HepG2 (cell line): ENCODE results near the gene CHCHD6. TPM values are rescaled to one million over a fixed set of nuclear protein-coding genes. Genes with fewer than 3 reads are reported as not detected.

ENCODE experiments used
- ATAC-seq: fragments of 200-7000 bp; cut with Tn5 transposase; 3 replicates; pipeline ENCODE4 v1.9.1; 2020; ENCODE audit warnings: mild to moderate bottlenecking, moderate library complexity
- BruUV-seq: library from RNA; stranded (reverse); fragments of 400-500 nt; replicated peaks from 2 replicates; lab custom pipeline; 2021; lab: Mats Ljungman, UMichigan
- CTCF ChIA-PET: fragments of 300-600 bp; formaldehyde crosslinking; extraction: SDS; loops from one replicate; lab custom pipeline; 2021; ENCODE audit warnings: low total read pairs, inconsistent platforms, low intra/inter-chr PET ratio; lab: Yijun Ruan, JAX
- POLR2A ChIA-PET: fragments of 350-600 bp; sonication (Branson Sonifier 250); formaldehyde crosslinking; loops from one replicate; lab custom pipeline; 2020; ENCODE audit warnings: antibody characterized with exemption, inconsistent platforms; lab: Yijun Ruan, JAX
- DNase-seq: peaks from one replicate; pipeline ENCODE4 v3.0.0-alpha.2; 2015; ENCODE audit warnings: low spot score
- FAIRE-seq: peaks from 3 replicates; lab custom pipeline; 2011; peaks lifted over from hg19 to GRCh38; lab: Jason Lieb, UNC
- H2AFZ ChIP-seq: one replicate; pipeline ENCODE4 v1.6.1; 2011; ENCODE audit warnings: low read length, inconsistent platforms
- H3K27ac ChIP-seq: fragments of 300-600 bp; 3 replicates; pipeline ENCODE4 v1.8.0; 2011; ENCODE audit warnings: mixed run types, mild to moderate bottlenecking, mixed read lengths, low read length, inconsistent platforms; ENCODE audit not compliant: insufficient read depth; ENCODE audit errors: extremely low read length
- H3K27me3 ChIP-seq, 2 experiments: fragments of 200-600 bp in 1 of 2; 2 replicates in 1 of 2; 3 replicates in 1 of 2; pipeline versions ENCODE4 v1.6.0 to v1.8.0; 2011; ENCODE audit warnings: low read length in 2 of 2, mild to moderate bottlenecking in 2 of 2, moderate library complexity in 2 of 2, inconsistent platforms in 1 of 2; ENCODE audit not compliant: insufficient read depth in 2 of 2, control insufficient read depth in 1 of 2
- H3K36me3 ChIP-seq, 2 experiments: fragments of 200-600 bp in 1 of 2; replicated peaks in 1 of 2; 2 replicates in 1 of 2; 3 replicates in 1 of 2; pipeline versions ENCODE4 v1.5.1 to v1.8.0; 2011; ENCODE audit warnings: low read length in 2 of 2, inconsistent platforms in 1 of 2; ENCODE audit not compliant: insufficient read depth in 2 of 2, control insufficient read depth in 1 of 2
- H3K4me1 ChIP-seq: 2 replicates; pipeline ENCODE4 v1.5.1; 2012; ENCODE audit warnings: low read length, inconsistent platforms; ENCODE audit not compliant: insufficient read depth
- H3K4me2 ChIP-seq: 2 replicates; pipeline ENCODE4 v1.6.0; 2011; ENCODE audit warnings: low read depth, low read length, inconsistent platforms
- H3K4me3 ChIP-seq, 3 experiments: fragments of 200-600 bp in 1 of 3; sonication (generic), shearing (Covaris generic) in 1 of 3; replicated peaks in 1 of 3; 2 replicates each; pipeline ENCODE4 v1.5.1; 2011 to 2016; ENCODE audit warnings: low read length in 3 of 3, inconsistent platforms in 2 of 3, low read depth in 2 of 3, mild to moderate bottlenecking in 2 of 3, control low read depth in 1 of 3, mixed read lengths in 1 of 3; ENCODE audit not compliant: insufficient read depth in 1 of 3
- H3K79me2 ChIP-seq: one replicate; pipeline ENCODE4 v1.6.1; 2011; ENCODE audit warnings: low read length, inconsistent platforms; ENCODE audit not compliant: insufficient read depth
- H3K9ac ChIP-seq: 2 replicates; pipeline ENCODE4 v1.6.0; 2011; ENCODE audit warnings: mild to moderate bottlenecking, low read depth, low read length, inconsistent platforms; ENCODE audit not compliant: insufficient read depth
- H3K9me3 ChIP-seq: 2 replicates; pipeline ENCODE4 v1.5.1; 2012; ENCODE audit warnings: mild to moderate bottlenecking, low read length
- H4K20me1 ChIP-seq: 2 replicates; pipeline ENCODE4 v1.6.0; 2011; ENCODE audit warnings: inconsistent platforms, mild to moderate bottlenecking, low read length, moderate library complexity; ENCODE audit not compliant: insufficient read depth
- E2F2 ChIP-seq: sonication (generic); formaldehyde crosslinking; IDR thresholded peaks from 2 replicates; pipeline ENCODE4 v1.4.0; 2020; ENCODE audit warnings: missing genetic modification reagents, borderline replicate concordance
- ETS1 ChIP-seq: sonication (generic); formaldehyde crosslinking; IDR thresholded peaks from 2 replicates; pipeline ENCODE4 v1.4.0; 2020; ENCODE audit warnings: missing genetic modification reagents
- FOXM1 ChIP-seq: sonication (generic); formaldehyde crosslinking; IDR thresholded peaks from 2 replicates; pipeline ENCODE4 v1.5.0; 2020; ENCODE audit warnings: missing genetic modification reagents
- HES4 ChIP-seq: sonication (generic); formaldehyde crosslinking; IDR thresholded peaks from 2 replicates; pipeline ENCODE4 v1.9.0; 2021; ENCODE audit warnings: mild to moderate bottlenecking, missing genetic modification reagents, borderline replicate concordance
- HNF4G ChIP-seq, 2 experiments: sonication (generic) in 1 of 2; formaldehyde crosslinking in 1 of 2; IDR thresholded peaks; 2 replicates each; pipeline versions ENCODE4 v1.4.0 to v1.6.1; 2011 to 2020; ENCODE audit warnings: borderline replicate concordance in 2 of 2, low read depth in 2 of 2, mild to moderate bottlenecking in 2 of 2, low read length in 1 of 2, missing genetic modification reagents in 1 of 2, moderate library complexity in 1 of 2
- PLRG1 ChIP-seq: fragments of 450-650 bp; conservative IDR thresholded peaks from 2 replicates; pipeline ENCODE4 v1.6.1; 2016
- RORA ChIP-seq: sonication (generic); formaldehyde crosslinking; IDR thresholded peaks from 2 replicates; pipeline ENCODE4 v1.5.0; 2020; ENCODE audit warnings: mild to moderate bottlenecking, missing genetic modification reagents, moderate library complexity
- WIZ ChIP-seq: sonication (generic); formaldehyde crosslinking; IDR thresholded peaks from 2 replicates; pipeline ENCODE4 v1.5.1; 2020; ENCODE audit warnings: mild to moderate bottlenecking, missing genetic modification reagents
- ZBTB34 ChIP-seq: sonication (generic); formaldehyde crosslinking; IDR thresholded peaks from 2 replicates; pipeline ENCODE4 v1.8.0; 2022; ENCODE audit warnings: mild to moderate bottlenecking, missing genetic modification reagents
- ZBTB7B ChIP-seq: sonication (generic); formaldehyde crosslinking; IDR thresholded peaks from 2 replicates; pipeline ENCODE4 v1.4.0; 2020; ENCODE audit warnings: missing genetic modification reagents
- ZNF136 ChIP-seq: sonication (generic); formaldehyde crosslinking; IDR thresholded peaks from 2 replicates; pipeline ENCODE4 v1.8.1; 2022; ENCODE audit warnings: low read depth, mild to moderate bottlenecking, moderate library complexity, missing genetic modification reagents
- ZNF329 ChIP-seq: sonication (generic); formaldehyde crosslinking; IDR thresholded peaks from 2 replicates; pipeline ENCODE4 v1.9.0; 2021; ENCODE audit warnings: low read depth, mild to moderate bottlenecking, missing genetic modification reagents
- ZNF580 ChIP-seq: IDR thresholded peaks from 2 replicates; pipeline ENCODE4 v1.6.1; 2016; ENCODE audit warnings: low read depth, borderline replicate concordance
- ZNF720 ChIP-seq: sonication (generic); formaldehyde crosslinking; IDR thresholded peaks from 2 replicates; pipeline ENCODE4 v1.4.0; 2020; ENCODE audit warnings: missing genetic modification reagents
- ZZZ3 ChIP-seq: sonication (generic); formaldehyde crosslinking; IDR thresholded peaks from 2 replicates; pipeline ENCODE4 v1.4.0; 2020; ENCODE audit warnings: missing genetic modification reagents, mild to moderate bottlenecking, borderline replicate concordance
- WGBS: methylation state at CpG from one replicate; pipeline ENCODE4 v1.1.6; 2017; ENCODE audit warnings: low lambda C conversion rate; 5-methylcytosine and 5-hydroxymethylcytosine counted together
- in situ Hi-C: cut with HindIII; loops from 2 replicates; pipeline ENCODE4 v1.10.0; 2017; ENCODE audit warnings: low pct_unique_long_range_greater_than_20kb; ENCODE audit not compliant: extremely low pct_ligation_motif_present
- intact Hi-C: fragments of 100-400 bp; cut with micrococcal nuclease; formaldehyde crosslinking; loops from one replicate; pipeline ENCODE4 v1.10.0; 2022; ENCODE audit not compliant: unreplicated experiment
- polyA plus RNA-seq, 8 experiments: library from polyadenylated mRNA; depleted of rRNA in 3 of 8; stranded (reverse) in 7 of 8; unstranded in 1 of 8; fragments of >200 nt; fragmentation: Illumina TruSeq in 4 of 8; extraction: Trizol in 4 of 8; gene quantifications; 2 replicates each; pipeline versions ENCODE4 v1.2.1 to v1.2.3, GENCODE V29; 2011 to 2016; ENCODE audit warnings: low read depth in 4 of 8, missing spikeins in 1 of 8, mixed read lengths in 1 of 8; ENCODE audit not compliant: insufficient read depth in 1 of 8
- total RNA-seq, 5 experiments: library from RNA; depleted of rRNA; stranded (reverse); fragments of >200 nt; fragmentation: Illumina TruSeq; extraction: Trizol; gene quantifications; 2 replicates each; pipeline ENCODE4 v1.2.3, GENCODE V29; 2016; ENCODE audit warnings: low read depth in 1 of 5

Gene CHCHD6
- total and polyA plus RNA-seq, 2 of the 13 experiments (the other 11 are each of a cell fraction or from before 2014, with no cell fraction given): 20.3 to 20.8 TPM

- BruUV-seq: no TSS peak
- CTCF ChIA-PET: no interaction called here
- no peaks in the 10 kb centered on the region for H3K27me3 ChIP-seq
- H3K4me3 ChIP-seq: no peak overlapping the region
- WGBS: 94% methylated on average over 7 of the region's 9 CpGs
- H3K4me1 ChIP-seq: no peaks in the 10 kb centered on the region
- no peak for DNase-seq
- in situ Hi-C loops (no loop called here), intact Hi-C loops (no loop called here)
- no peak overlapping the region for H2AFZ ChIP-seq
- H3K4me2 ChIP-seq: no peak overlapping the region
- H3K9ac ChIP-seq: no peak overlapping the region
- no peaks in the 10 kb centered on the region for H4K20me1 ChIP-seq
- FAIRE-seq: no peak
- H3K79me2 ChIP-seq: no peaks in the 10 kb centered on the region
- H3K9me3 ChIP-seq: no peaks in the 10 kb centered on the region
- H3K36me3 ChIP-seq: peaks cover 2 to 7% of the 10 kb centered on the region in 2 experiments; a peak in 3 of 5 replicates
- no peak for ATAC-seq
- H3K27ac ChIP-seq: no peak overlapping the region
- TF ChIP-seq ZZZ3 (CRISPR knock-in tag) (no peak), ZNF136 (CRISPR knock-in tag) (no peak), HES4 (CRISPR knock-in tag) (no peak), ZNF720 (CRISPR knock-in tag) (no peak), ZNF329 (no peak), WIZ (no peak), ETS1 (CRISPR knock-in tag) (no peak), ZBTB34 (CRISPR knock-in tag) (no peak), PLRG1 (no peak), HNF4G (IDR thresholded peaks at IDR 0.05; ENCODE audit: borderline replicate concordance, low read depth, low read length) (no peak), HNF4G (CRISPR knock-in tag; IDR thresholded peaks at IDR 0.05; ENCODE audit: borderline replicate concordance, low read depth) (no peak), FOXM1 (CRISPR knock-in tag) (no peak), ZNF580 (no peak), RORA (CRISPR knock-in tag) (no peak), E2F2 (CRISPR knock-in tag) (no peak), ZBTB7B (CRISPR knock-in tag) (no peak)
- TF ChIP-seq, all 625 proteins: peak for 0
- POLR2A ChIA-PET: no interaction called here
Observed at GRCh38 chr3:126945891-126946290, 241.9 kb downstream of the CHCHD6 start.
